Panc1 (cell line): ENCODE measurements around the gene IHH. TPM values are rescaled to one million over a fixed set of nuclear protein-coding genes. Genes with fewer than 3 reads are reported as not detected.
A peak's percentile ranks its signal among the peaks of the same experiment; 100 is the strongest.

Source experiments
- ATAC-seq: fragments of 200-7000 bp; cut with Tn5 transposase; 2 replicates; pipeline ENCODE4 v1.9.1; 2020; ENCODE audit warnings: mild to moderate bottlenecking, moderate library complexity
- BruUV-seq: library from RNA; stranded (reverse); fragments of 400-500 nt; replicated peaks from 2 replicates; lab custom pipeline; 2021; lab: Mats Ljungman, UMichigan
- CTCF ChIA-PET: fragments of 300-600 bp; sonication (Branson Sonifier 250); formaldehyde crosslinking; loops from one replicate; lab custom pipeline; 2022; ENCODE audit warnings: antibody characterized with exemption; lab: Charles Lee
- POLR2A ChIA-PET: fragments of 300-600 bp; sonication (Branson Sonifier 250); formaldehyde crosslinking; loops from one replicate; lab custom pipeline; 2022; ENCODE audit warnings: antibody characterized with exemption; lab: Charles Lee
- DNase-seq: peaks from one replicate; pipeline ENCODE4 v3.0.0-alpha.2; 2010; ENCODE audit warnings: low read depth, low spot score
- H3K27ac ChIP-seq: 2 replicates; pipeline ENCODE4 v1.5.1; 2011; ENCODE audit warnings: mild to moderate bottlenecking, low read length, inconsistent platforms
- H3K27me3 ChIP-seq: fragments of 200-500 bp; sonication (Bioruptor generic); 2 replicates; pipeline ENCODE4 v1.6.0; 2014; ENCODE audit warnings: low read length, inconsistent platforms; ENCODE audit not compliant: control insufficient read depth, insufficient read depth
- H3K36me3 ChIP-seq: fragments of 200-500 bp; sonication (Bioruptor generic); 2 replicates; pipeline ENCODE4 v1.5.1; 2014; ENCODE audit warnings: inconsistent platforms, mild to moderate bottlenecking, low read length, moderate library complexity; ENCODE audit not compliant: control insufficient read depth, insufficient read depth
- H3K4me1 ChIP-seq: 2 replicates; pipeline ENCODE4 v1.5.1; 2011; ENCODE audit warnings: inconsistent platforms, mild to moderate bottlenecking, low read length, moderate library complexity; ENCODE audit not compliant: control insufficient read depth, insufficient read depth
- H3K4me3 ChIP-seq, 2 experiments: 2 replicates each; pipeline ENCODE4 v1.5.1; 2011 to 2012; ENCODE audit warnings: low read depth in 2 of 2, low read length in 2 of 2, mild to moderate bottlenecking in 2 of 2, inconsistent platforms in 1 of 2, moderate library complexity in 1 of 2
- H3K9me3 ChIP-seq: fragments of 200-500 bp; sonication (Bioruptor generic); 2 replicates; pipeline ENCODE4 v1.5.1; 2014; ENCODE audit warnings: low read depth, mild to moderate bottlenecking, inconsistent platforms, low read length, moderate library complexity; ENCODE audit not compliant: control insufficient read depth, insufficient read depth
- POLR2AphosphoS5 ChIP-seq: IDR thresholded peaks from 2 replicates; pipeline ENCODE4 v1.6.1; 2012; ENCODE audit warnings: mild to moderate bottlenecking, low read depth, low read length, moderate library complexity
- SIN3A ChIP-seq: IDR thresholded peaks from 2 replicates; pipeline ENCODE4 v1.6.1; 2012; ENCODE audit warnings: low read depth, mild to moderate bottlenecking, low read length, moderate library complexity, borderline replicate concordance; ENCODE audit not compliant: insufficient read depth
- TCF7L2 ChIP-seq: IDR thresholded peaks from 2 replicates; pipeline ENCODE4 v1.6.1; 2011; ENCODE audit warnings: mild to moderate bottlenecking, low read depth, low read length, inconsistent platforms
- in situ Hi-C: cut with HindIII; loops from 2 replicates; pipeline ENCODE4 v1.10.0; 2016; ENCODE audit warnings: low sequenced_read_pairs, low pct_unique_long_range_greater_than_20kb
- intact Hi-C: fragments of 100-400 bp; cut with micrococcal nuclease; formaldehyde crosslinking; loops from one replicate; pipeline ENCODE4 v1.10.0; 2022; ENCODE audit not compliant: unreplicated experiment
- total RNA-seq: library from RNA; stranded (reverse); gene quantifications from one replicate; pipeline ENCODE4 v1.2.1, GENCODE V29; 2021; ENCODE audit not compliant: unreplicated experiment
- TF ChIP-seq, protein P1 (sequence below), 2 experiments: IDR thresholded peaks; 2 replicates each; pipeline ENCODE4 v1.6.1; 2011 to 2012; ENCODE audit warnings: low read depth in 2 of 2, control low read depth in 1 of 2, low read length in 1 of 2, mild to moderate bottlenecking in 1 of 2, moderate library complexity in 1 of 2; ENCODE audit not compliant: insufficient read depth in 1 of 2
- TF ChIP-seq, protein P2 (sequence below): fragments of 450-650 bp; IDR thresholded peaks from 2 replicates; pipeline ENCODE4 v1.5.1; 2017; ENCODE audit warnings: mild to moderate bottlenecking

IHH gene
- total RNA-seq, 1 experiment from 2014 or later, result 0.23 TPM

DNA sequence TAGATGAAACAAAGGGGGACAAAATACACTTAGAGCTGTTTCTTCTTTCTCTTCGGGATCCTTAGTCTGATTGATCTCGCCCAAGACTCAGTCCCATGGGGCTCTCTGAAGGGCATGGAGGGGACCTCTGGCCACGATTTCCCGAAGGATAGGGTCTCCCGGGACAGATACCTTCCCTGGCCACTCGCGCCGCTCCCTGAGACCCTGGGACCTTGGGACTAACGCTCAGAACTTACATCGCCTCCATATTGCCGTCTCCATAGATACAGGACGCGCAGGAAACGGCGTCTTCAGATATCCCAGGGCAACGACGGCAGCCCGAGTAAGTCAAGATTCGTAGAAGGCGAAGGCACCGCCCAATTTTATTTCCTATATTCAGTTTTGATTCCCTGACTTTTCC lies 19.5 kb downstream of the IHH start, which contains the start of gene CFAP65:
TSS of gene CFAP65 (minus strand) at position 265 of the 400 bp plus-strand sequence. CDS start 2,468 bp downstream, outside the sequence.
- in situ Hi-C loops, result no loop called here
- Histone ChIP-seq H3K4me1 (no peaks in the 10 kb centered on the region), H3K27ac (no peak within 1 kb of the TSS), H3K9me3 (no peaks in the 10 kb centered on the region), H3K4me3 (peak within 1 kb of the TSS; percentile 69 to 78), H3K27me3 (peaks cover 19% of the 10 kb centered on the region), H3K36me3 (no peaks in the 10 kb centered on the region)
- DNase-seq (peak; percentile 10), ATAC-seq (peak; percentile 88)
- no TSS peak for BruUV-seq
- POLR2A ChIA-PET, result interaction anchor here (0.7 kb wide), 1 partner anchor 62 kb away, joined by 4 read pairs; no protein-coding TSS in a partner anchor
- intact Hi-C loops, result no loop called here
- CTCF ChIA-PET, result interaction anchor here (1.1 to 2.6 kb wide), 2 partner anchors 11 to 14 kb away, joined by 3 to 21 read pairs; no protein-coding TSS in a partner anchor
- TF ChIP-seq SIN3A, result peak; percentile 100
- TF ChIP-seq, protein P1, sequence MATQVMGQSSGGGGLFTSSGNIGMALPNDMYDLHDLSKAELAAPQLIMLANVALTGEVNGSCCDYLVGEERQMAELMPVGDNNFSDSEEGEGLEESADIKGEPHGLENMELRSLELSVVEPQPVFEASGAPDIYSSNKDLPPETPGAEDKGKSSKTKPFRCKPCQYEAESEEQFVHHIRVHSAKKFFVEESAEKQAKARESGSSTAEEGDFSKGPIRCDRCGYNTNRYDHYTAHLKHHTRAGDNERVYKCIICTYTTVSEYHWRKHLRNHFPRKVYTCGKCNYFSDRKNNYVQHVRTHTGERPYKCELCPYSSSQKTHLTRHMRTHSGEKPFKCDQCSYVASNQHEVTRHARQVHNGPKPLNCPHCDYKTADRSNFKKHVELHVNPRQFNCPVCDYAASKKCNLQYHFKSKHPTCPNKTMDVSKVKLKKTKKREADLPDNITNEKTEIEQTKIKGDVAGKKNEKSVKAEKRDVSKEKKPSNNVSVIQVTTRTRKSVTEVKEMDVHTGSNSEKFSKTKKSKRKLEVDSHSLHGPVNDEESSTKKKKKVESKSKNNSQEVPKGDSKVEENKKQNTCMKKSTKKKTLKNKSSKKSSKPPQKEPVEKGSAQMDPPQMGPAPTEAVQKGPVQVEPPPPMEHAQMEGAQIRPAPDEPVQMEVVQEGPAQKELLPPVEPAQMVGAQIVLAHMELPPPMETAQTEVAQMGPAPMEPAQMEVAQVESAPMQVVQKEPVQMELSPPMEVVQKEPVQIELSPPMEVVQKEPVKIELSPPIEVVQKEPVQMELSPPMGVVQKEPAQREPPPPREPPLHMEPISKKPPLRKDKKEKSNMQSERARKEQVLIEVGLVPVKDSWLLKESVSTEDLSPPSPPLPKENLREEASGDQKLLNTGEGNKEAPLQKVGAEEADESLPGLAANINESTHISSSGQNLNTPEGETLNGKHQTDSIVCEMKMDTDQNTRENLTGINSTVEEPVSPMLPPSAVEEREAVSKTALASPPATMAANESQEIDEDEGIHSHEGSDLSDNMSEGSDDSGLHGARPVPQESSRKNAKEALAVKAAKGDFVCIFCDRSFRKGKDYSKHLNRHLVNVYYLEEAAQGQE (IDR thresholded peaks at IDR 0.05; ENCODE audit: insufficient read depth in 1 of 2, low read depth in 2 of 2, low read length in 1 of 2), result no peak
- peak; percentile 57; the same call in 1 of the 2 replicates for TF ChIP-seq TCF7L2
- TF ChIP-seq, protein P2, sequence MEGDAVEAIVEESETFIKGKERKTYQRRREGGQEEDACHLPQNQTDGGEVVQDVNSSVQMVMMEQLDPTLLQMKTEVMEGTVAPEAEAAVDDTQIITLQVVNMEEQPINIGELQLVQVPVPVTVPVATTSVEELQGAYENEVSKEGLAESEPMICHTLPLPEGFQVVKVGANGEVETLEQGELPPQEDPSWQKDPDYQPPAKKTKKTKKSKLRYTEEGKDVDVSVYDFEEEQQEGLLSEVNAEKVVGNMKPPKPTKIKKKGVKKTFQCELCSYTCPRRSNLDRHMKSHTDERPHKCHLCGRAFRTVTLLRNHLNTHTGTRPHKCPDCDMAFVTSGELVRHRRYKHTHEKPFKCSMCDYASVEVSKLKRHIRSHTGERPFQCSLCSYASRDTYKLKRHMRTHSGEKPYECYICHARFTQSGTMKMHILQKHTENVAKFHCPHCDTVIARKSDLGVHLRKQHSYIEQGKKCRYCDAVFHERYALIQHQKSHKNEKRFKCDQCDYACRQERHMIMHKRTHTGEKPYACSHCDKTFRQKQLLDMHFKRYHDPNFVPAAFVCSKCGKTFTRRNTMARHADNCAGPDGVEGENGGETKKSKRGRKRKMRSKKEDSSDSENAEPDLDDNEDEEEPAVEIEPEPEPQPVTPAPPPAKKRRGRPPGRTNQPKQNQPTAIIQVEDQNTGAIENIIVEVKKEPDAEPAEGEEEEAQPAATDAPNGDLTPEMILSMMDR, result no peak

GRCh38 chr2:219038600-219038999 lies 22.1 kb downstream of the IHH start:
- DNase-seq (no peak), ATAC-seq (no peak)
- no TSS peak for BruUV-seq
- POLR2A ChIA-PET, result no interaction called here
- intact Hi-C loops (no loop called here), in situ Hi-C loops (no loop called here)
- no peak overlapping the region for H3K27ac ChIP-seq
- no peaks in the 10 kb centered on the region for H3K36me3 ChIP-seq
- CTCF ChIA-PET, result interaction anchor here (1.5 kb wide), 1 partner anchor 12 kb away, joined by 3 read pairs; no protein-coding TSS in a partner anchor
- H3K9me3 ChIP-seq, result no peaks in the 10 kb centered on the region
- no peaks in the 10 kb centered on the region for H3K4me1 ChIP-seq
- TF ChIP-seq SIN3A, result no peak
- TF ChIP-seq, protein P1 (IDR thresholded peaks at IDR 0.05; ENCODE audit: insufficient read depth in 1 of 2, low read depth in 2 of 2, low read length in 1 of 2), result no peak
- no peak for TF ChIP-seq POLR2AphosphoS5
- TF ChIP-seq, protein P2, result no peak
- TF ChIP-seq TCF7L2, result no peak
- H3K27me3 ChIP-seq, result peaks cover 11% of the 10 kb centered on the region
- no peak overlapping the region for H3K4me3 ChIP-seq
